ENCODE data around the gene ATAT1.
A peak's percentile ranks its signal among the peaks of the same experiment; 100 is the strongest.

ATAT1 gene

GRCh38 chr6:30600451-30600961, 26.2 kb upstream of the ATAT1 start:
- no peak for DNase-seq (ENCODE audit: low read depth)
- no peak overlapping the region for H3K4me3 ChIP-seq (ENCODE audit: low read depth, low read length)
- TF ChIP-seq POLR2A (IDR thresholded peaks at IDR 0.05; ENCODE audit: extremely low read depth, insufficient read length) (peak; percentile 13), MAX (IDR thresholded peaks at IDR 0.05; ENCODE audit: low read depth, low read length) (no peak)

GRCh38 chr6:30601436-30601814, 25.2 kb upstream of the ATAT1 start:
- no peak overlapping the region for H3K4me3 ChIP-seq (ENCODE audit: low read depth, low read length)

GRCh38 chr6:30601815-30602641, 24.6 kb upstream of the ATAT1 start:
- DNase-seq (ENCODE audit: low read depth) = no peak

More at GRCh38 chr6:30601436-30601814, 25.2 kb upstream of the ATAT1 start:
- DNase-seq (ENCODE audit: low read depth) = no peak
- TF ChIP-seq MYC (IDR thresholded peaks at IDR 0.05; ENCODE audit: low read depth, low read length) (no peak), POLR2A (IDR thresholded peaks at IDR 0.05; ENCODE audit: extremely low read depth, insufficient read length) (no peak), CTCF (IDR thresholded peaks at IDR 0.05; ENCODE audit: low read depth, low read length) (no peak), MAX (IDR thresholded peaks at IDR 0.05; ENCODE audit: low read depth, low read length) (no peak)

GRCh38 chr6:30603961-30604360, 22.7 kb upstream of the ATAT1 start:
- TF ChIP-seq POLR2A (IDR thresholded peaks at IDR 0.05; ENCODE audit: extremely low read depth, insufficient read length) = no peak
- no peak for TF ChIP-seq CTCF (IDR thresholded peaks at IDR 0.05; ENCODE audit: low read depth, low read length)
- TF ChIP-seq MAX (IDR thresholded peaks at IDR 0.05; ENCODE audit: low read depth, low read length) = no peak
- no peak for TF ChIP-seq MYC (IDR thresholded peaks at IDR 0.05; ENCODE audit: low read depth, low read length)
- H3K4me3 ChIP-seq (ENCODE audit: low read depth, low read length) = no peak overlapping the region
- DNase-seq (ENCODE audit: low read depth) = no peak

More at GRCh38 chr6:30601815-30602641, 24.6 kb upstream of the ATAT1 start:
- H3K4me3 ChIP-seq (ENCODE audit: low read depth, low read length) = no peak overlapping the region
- TF ChIP-seq MYC (IDR thresholded peaks at IDR 0.05; ENCODE audit: low read depth, low read length) = no peak
- no peak for TF ChIP-seq MAX (IDR thresholded peaks at IDR 0.05; ENCODE audit: low read depth, low read length)
- no peak for TF ChIP-seq CTCF (IDR thresholded peaks at IDR 0.05; ENCODE audit: low read depth, low read length)
- TF ChIP-seq POLR2A (IDR thresholded peaks at IDR 0.05; ENCODE audit: extremely low read depth, insufficient read length) = no peak

- TF ChIP-seq POLR2A (IDR thresholded peaks at IDR 0.05; ENCODE audit: extremely low read depth, insufficient read length) (no peak), MAX (IDR thresholded peaks at IDR 0.05; ENCODE audit: low read depth, low read length) (no peak), MYC (IDR thresholded peaks at IDR 0.05; ENCODE audit: low read depth, low read length) (no peak), CTCF (IDR thresholded peaks at IDR 0.05; ENCODE audit: low read depth, low read length) (no peak)
- H3K4me3 ChIP-seq (ENCODE audit: low read depth, low read length) = no peak overlapping the region
- no peak for DNase-seq (ENCODE audit: low read depth)
These were observed 16.6 kb upstream of the ATAT1 start for GRCh38 chr6:30610065-30610464.

- no peak for DNase-seq (ENCODE audit: low read depth)
- TF ChIP-seq MYC (IDR thresholded peaks at IDR 0.05; ENCODE audit: low read depth, low read length) (no peak), MAX (IDR thresholded peaks at IDR 0.05; ENCODE audit: low read depth, low read length) (no peak), CTCF (IDR thresholded peaks at IDR 0.05; ENCODE audit: low read depth, low read length) (no peak), POLR2A (IDR thresholded peaks at IDR 0.05; ENCODE audit: extremely low read depth, insufficient read length) (no peak)
- no peak overlapping the region for H3K4me3 ChIP-seq (ENCODE audit: low read depth, low read length)
These were observed 15.4 kb upstream of the ATAT1 start for GRCh38 chr6:30611150-30611855.
